ENCODE results near the gene ACSL1.

The ACSL1 gene

GRCh38 chr4:184810720-184811119 lies 15.0 kb downstream of the ACSL1 start:
- DNase-seq = no peak

- no peak for DNase-seq
Observed at GRCh38 chr4:184808713-184809050, 17.1 kb downstream of the ACSL1 start.

GRCh38 chr4:184807797-184808712 lies 17.7 kb downstream of the ACSL1 start:
- no peak for DNase-seq

- no peak for DNase-seq
Observed at GRCh38 chr4:184807256-184807655, 18.5 kb downstream of the ACSL1 start.

- no peak for DNase-seq
Observed at GRCh38 chr4:184806711-184807110, 19.1 kb downstream of the ACSL1 start.

- DNase-seq = no peak
Observed at GRCh38 chr4:184806229-184806550, 19.6 kb downstream of the ACSL1 start.

GRCh38 chr4:184805462-184806228 lies 20.1 kb downstream of the ACSL1 start:
- DNase-seq = peak; percentile 46

GRCh38 chr4:184804621-184805020 lies 21.1 kb downstream of the ACSL1 start:
- no peak for DNase-seq

GRCh38 chr4:184803874-184804273 lies 21.9 kb downstream of the ACSL1 start:
- no peak for DNase-seq

GRCh38 chr4:184803133-184803532 lies 22.6 kb downstream of the ACSL1 start:
- DNase-seq = no peak

GRCh38 chr4:184802697-184803015 lies 23.1 kb downstream of the ACSL1 start:
- no peak for DNase-seq

GRCh38 chr4:184801781-184802696 lies 23.7 kb downstream of the ACSL1 start:
- no peak for DNase-seq

- DNase-seq = no peak
Observed at GRCh38 chr4:184798504-184798903, 27.3 kb downstream of the ACSL1 start.

GRCh38 chr4:184796906-184797305 lies 28.9 kb downstream of the ACSL1 start:
- no peak for DNase-seq

GRCh38 chr4:184795214-184795844 lies 30.4 kb downstream of the ACSL1 start:
- DNase-seq = no peak

- no peak for DNase-seq
Observed at GRCh38 chr4:184794470-184794869, 31.3 kb downstream of the ACSL1 start.

- DNase-seq = no peak
Observed at GRCh38 chr4:184793735-184794355, 31.9 kb downstream of the ACSL1 start.

- DNase-seq = peak; percentile 34
Observed at GRCh38 chr4:184792950-184793555, 32.7 kb downstream of the ACSL1 start.

- no peak for DNase-seq
Observed at GRCh38 chr4:184792334-184792733, 33.4 kb downstream of the ACSL1 start.

- DNase-seq = no peak
Observed at GRCh38 chr4:184790826-184791225, 34.9 kb downstream of the ACSL1 start.

- DNase-seq = no peak
Observed at GRCh38 chr4:184787766-184788503, 37.8 kb downstream of the ACSL1 start.

All from CD4-positive, alpha-beta T cell treated with Interferon gamma for 1 hour (primary cell).